Naive thymus-derived CD8-positive, alpha-beta T cell (primary cell): Measurements from ENCODE around the gene HEXD. TPM values are rescaled to one million over a fixed set of nuclear protein-coding genes. Genes with fewer than 3 reads are reported as not detected.

ENCODE experiments used
- ATAC-seq, 2 donors: fragments of 150-1000 bp; cut with Tn5 transposase in 1 of 2; sonication (Bioruptor Pico), chemical (Tn5 transposase) in 1 of 2; 1 replicate in 1 of 2; 2 replicates in 1 of 2; pipeline ENCODE4 v1.10.0; 2021; ENCODE audit warnings: mild to moderate bottlenecking in 2 of 2, moderate library complexity in 2 of 2
- POLR2A ChIA-PET: fragments of 350-600 bp; sonication (Branson Sonifier 250); formaldehyde crosslinking; loops from one replicate; lab custom pipeline; 2021; ENCODE audit warnings: antibody characterized with exemption; lab: Charles Lee
- DNase-seq, 10 donors: peaks; one replicate each; pipeline versions ENCODE4 v3.0.0 to v3.0.0-alpha.2; 2020 to 2022
- H3K27ac Mint-ChIP-seq, 10 donors: one replicate each; pipeline ENCODE4 v1.8.0; 2020 to 2022; ENCODE audit warnings: mild to moderate bottlenecking in 10 of 10, mixed read lengths in 10 of 10, moderate library complexity in 4 of 10, inconsistent platforms in 1 of 10
- H3K27me3 Mint-ChIP-seq, 5 donors: one replicate each; pipeline ENCODE4 v1.8.0; 2021 to 2022; ENCODE audit warnings: mixed read lengths in 5 of 5
- H3K36me3 Mint-ChIP-seq, 3 donors: one replicate each; pipeline ENCODE4 v1.8.0; 2020 to 2022; ENCODE audit warnings: mixed read lengths in 3 of 3, mild to moderate bottlenecking in 2 of 3, inconsistent platforms in 1 of 3
- H3K4me1 Mint-ChIP-seq, 4 donors: one replicate each; pipeline ENCODE4 v1.8.0; 2021 to 2022; ENCODE audit warnings: mixed read lengths in 4 of 4
- H3K4me3 Mint-ChIP-seq, 10 donors: one replicate each; pipeline ENCODE4 v1.8.0; 2020 to 2022; ENCODE audit warnings: mild to moderate bottlenecking in 10 of 10, mixed read lengths in 10 of 10, moderate library complexity in 6 of 10, inconsistent platforms in 1 of 10
- H3K9me3 Mint-ChIP-seq, 9 donors: one replicate each; pipeline ENCODE4 v1.8.0; 2020 to 2022; ENCODE audit warnings: mixed read lengths in 9 of 9, mild to moderate bottlenecking in 3 of 9, inconsistent platforms in 1 of 9, moderate library complexity in 1 of 9
- polyA plus RNA-seq, 3 donors: library from polyadenylated mRNA; unstranded; fragments of 300-500 nt; fragmentation: Illumina TruSeq; gene quantifications; one replicate each; pipeline ENCODE4 v1.2.3, GENCODE V29; 2021
- total RNA-seq, 8 experiments: library from RNA in 2 of 8; stranded (reverse) in 2 of 8; gene quantifications; one replicate each; pipeline ENCODE4 v1.2.3 and lab custom pipeline; 2021 to 2026

HEXD gene
- total and polyA plus RNA-seq, 5 experiments from 2014 or later, result 12.1 to 122 (median 18.8) TPM

DNA sequence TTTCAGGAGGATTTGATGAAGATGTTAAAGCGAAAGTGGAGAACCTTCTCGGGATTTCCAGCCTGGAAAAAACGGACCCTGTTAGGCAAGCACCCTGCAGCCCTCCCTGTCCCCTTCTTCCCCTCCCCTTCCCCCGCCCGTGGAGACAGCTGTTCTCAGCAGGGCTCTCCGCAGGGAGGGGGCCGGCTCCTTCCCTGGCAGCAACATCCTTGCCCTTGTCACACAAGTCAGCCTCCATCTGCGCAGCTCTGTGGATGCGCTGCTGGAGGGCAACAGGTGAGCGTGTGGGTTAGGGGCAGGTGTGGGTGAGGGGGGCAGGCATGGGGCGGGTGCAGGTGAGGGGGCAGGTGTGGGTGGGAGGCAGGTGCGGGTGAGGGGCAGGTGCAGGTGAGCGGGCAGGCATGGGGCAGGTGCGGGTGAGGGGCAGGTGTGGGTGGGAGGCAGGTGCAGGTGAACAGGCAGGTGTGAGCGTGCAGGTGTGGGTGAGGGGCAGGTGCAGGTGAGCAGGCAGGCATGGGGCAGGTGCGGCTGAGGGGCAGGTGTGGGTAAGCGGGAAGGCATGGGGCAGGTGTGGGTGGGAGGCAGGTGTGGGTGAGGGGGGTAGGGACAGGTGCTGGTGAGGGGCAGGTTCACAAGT is 23.0 kb downstream of the HEXD start:
- no peaks in the 10 kb centered on the region for H3K9me3 Mint-ChIP-seq
- H3K4me3 Mint-ChIP-seq, result no peak overlapping the region
- POLR2A ChIA-PET, result interaction anchor here (2.2 kb wide), 1 partner anchor 16 kb away, joined by 6 read pairs; no protein-coding TSS in a partner anchor
- peaks cover 0 to 14% (median 0%) of the 10 kb centered on the region in 3 donors for H3K36me3 Mint-ChIP-seq
- peak overlapping the region in 3 of 10 donors; percentile 18 to 74 (median 25) for H3K27ac Mint-ChIP-seq
- ATAC-seq (no peak), DNase-seq (peak in 1 of 10 donors; percentile 16)
- no peaks in the 10 kb centered on the region for H3K27me3 Mint-ChIP-seq
- peaks cover 0 to 21% (median 7%) of the 10 kb centered on the region in 4 donors for H3K4me1 Mint-ChIP-seq

DNA sequence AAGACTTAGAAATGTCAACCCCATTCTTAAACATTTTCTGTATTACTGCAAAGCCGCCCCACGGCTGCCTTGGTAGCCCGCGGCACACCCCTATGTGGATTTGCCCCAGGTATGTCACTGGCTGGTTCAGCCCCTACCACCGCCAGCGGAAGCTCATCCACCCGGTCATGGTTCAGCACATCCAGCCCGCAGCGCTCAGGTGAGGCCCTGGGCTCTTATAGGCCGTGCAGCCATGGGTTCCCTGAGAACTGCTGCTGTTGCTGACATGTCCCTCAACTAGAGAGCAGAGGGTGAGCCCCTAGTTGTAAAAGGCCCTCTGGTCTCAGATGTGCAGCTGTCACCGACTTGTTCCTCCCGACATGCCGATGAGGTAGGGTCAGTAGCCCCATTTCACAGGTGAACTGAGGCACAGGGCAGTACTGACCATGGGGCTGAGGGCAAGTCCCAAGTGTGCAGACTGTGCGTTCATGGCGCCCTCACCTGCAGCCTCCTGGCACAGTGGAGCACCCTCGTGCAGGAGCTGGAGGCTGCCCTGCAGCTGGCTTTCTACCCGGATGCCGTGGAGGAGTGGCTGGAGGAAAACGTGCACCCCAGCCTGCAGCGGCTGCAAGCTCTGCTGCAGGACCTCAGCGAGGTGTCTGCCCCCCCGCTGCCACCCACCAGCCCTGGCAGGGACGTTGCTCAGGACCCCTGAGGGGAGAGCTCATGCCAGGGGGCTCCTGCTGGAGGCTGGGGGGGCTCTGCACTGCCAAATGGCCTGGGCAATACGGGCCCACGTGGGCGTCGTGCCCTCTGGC is 23.7 kb downstream of the HEXD start:
- Mint-ChIP-seq H3K27ac (peak overlapping the region in 5 of 10 donors; percentile 4 to 80 (median 67)), H3K9me3 (no peaks in the 10 kb centered on the region), H3K36me3 (peaks cover 0 to 14% (median 0%) of the 10 kb centered on the region in 3 donors), H3K4me3 (no peak overlapping the region), H3K4me1 (peaks cover 0 to 28% (median 12%) of the 10 kb centered on the region in 4 donors), H3K27me3 (no peaks in the 10 kb centered on the region)
- no peak for DNase-seq
- ATAC-seq, result no peak
- POLR2A ChIA-PET, result interaction anchor here (1.0 to 2.2 kb wide), 2 partner anchors 16 to 24 kb away, joined by 3 to 6 read pairs; partner anchors contain the start of gene HEXD

DNA sequence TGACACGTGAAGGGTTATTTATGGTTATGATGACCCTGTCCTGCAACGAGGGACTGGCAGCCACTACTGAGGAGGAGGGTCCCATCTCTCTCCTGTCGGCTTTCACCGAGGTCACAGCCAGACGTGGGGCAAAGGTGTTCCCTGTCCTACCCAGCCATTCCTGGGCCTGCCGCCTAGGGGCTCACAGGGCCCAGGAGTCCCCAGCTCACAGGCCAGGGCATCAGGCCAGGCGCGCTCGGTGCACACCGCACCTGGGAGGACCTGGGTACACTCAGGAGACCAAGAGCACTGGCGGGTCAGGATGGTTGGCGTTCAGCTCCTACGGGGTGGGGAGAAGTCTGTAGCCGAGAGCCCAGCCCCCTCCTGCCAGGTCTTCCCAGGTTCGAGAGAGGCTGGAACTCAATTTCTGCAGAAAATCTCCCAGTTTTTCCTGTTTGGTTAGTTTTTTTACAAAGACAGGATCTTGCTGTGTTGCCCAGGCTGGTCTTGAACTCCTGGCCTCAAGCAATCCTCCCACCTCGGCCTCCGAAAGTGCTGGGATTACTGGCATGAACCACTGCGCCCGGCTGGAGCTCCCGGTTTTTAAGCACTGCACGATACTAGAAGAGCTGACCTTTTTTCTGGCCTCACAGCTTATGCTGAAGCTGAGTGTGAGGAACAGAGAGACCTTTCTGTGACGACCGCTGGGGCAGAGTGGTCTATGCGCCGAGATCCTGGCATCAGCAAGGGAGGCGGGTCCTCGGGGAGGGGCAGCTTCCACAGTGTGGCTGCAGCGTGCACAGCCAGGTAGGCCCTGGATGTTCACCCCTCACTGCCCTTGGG is 24.7 kb downstream of the HEXD start:
- no peaks in the 10 kb centered on the region for H3K27me3 Mint-ChIP-seq
- H3K27ac Mint-ChIP-seq, result peak overlapping the region in 4 of 10 donors; percentile 22 to 60 (median 38)
- ATAC-seq (no peak), DNase-seq (no peak)
- no peak overlapping the region for H3K4me3 Mint-ChIP-seq
- POLR2A ChIA-PET, result interaction anchor here (1.0 to 2.2 kb wide), 2 partner anchors 15 to 25 kb away, joined by 3 to 6 read pairs; partner anchors contain the start of gene HEXD
- H3K4me1 Mint-ChIP-seq, result peaks cover 4 to 31% (median 15%) of the 10 kb centered on the region in 4 donors
- H3K36me3 Mint-ChIP-seq, result peaks cover 0 to 12% (median 0%) of the 10 kb centered on the region in 3 donors
- no peaks in the 10 kb centered on the region for H3K9me3 Mint-ChIP-seq

DNA sequence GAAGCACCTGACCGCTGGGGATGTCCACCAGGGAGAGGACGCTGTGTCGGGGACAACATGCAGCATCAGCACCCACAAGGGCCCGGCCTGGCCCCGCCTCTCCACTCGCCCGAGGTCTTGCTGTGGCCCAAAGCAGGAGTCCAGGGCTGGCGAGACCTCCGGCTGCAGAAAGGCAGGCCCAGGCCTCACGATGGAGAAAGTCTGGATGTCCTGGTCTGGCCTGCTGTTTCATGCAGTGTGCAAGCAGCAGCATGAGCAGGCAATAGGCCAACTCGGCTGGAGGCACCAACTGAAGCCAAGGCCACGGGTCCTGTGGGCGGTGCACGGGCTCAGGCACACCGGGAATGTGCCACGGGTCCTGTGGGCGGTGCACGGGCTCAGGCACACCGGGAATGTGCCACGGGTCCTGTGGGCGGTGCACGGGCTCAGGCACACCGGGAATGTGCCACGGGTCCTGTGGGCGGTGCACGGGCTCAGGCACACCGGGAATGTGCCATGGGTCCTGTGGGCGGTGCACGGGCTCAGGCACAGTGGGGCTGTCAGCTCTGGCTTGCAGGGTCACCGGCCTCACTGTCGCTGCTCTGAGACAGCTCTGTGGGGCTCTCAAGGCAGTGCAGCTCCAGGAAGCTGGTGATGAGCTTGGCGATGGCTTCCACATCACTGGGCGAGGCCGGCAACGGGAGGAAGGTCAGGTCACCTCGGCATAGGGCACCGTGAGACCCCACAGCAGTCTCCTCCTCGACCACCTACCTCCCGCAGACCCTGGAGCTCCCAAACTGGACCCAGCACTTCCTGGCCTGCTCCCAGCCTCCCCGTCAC is 25.5 kb downstream of the HEXD start:
- no peak for DNase-seq
- no peak overlapping the region for H3K27ac Mint-ChIP-seq
- POLR2A ChIA-PET, result interaction anchor here (0.5 kb wide), 1 partner anchor 72 kb away, joined by 4 read pairs; no protein-coding TSS in a partner anchor

DNA sequence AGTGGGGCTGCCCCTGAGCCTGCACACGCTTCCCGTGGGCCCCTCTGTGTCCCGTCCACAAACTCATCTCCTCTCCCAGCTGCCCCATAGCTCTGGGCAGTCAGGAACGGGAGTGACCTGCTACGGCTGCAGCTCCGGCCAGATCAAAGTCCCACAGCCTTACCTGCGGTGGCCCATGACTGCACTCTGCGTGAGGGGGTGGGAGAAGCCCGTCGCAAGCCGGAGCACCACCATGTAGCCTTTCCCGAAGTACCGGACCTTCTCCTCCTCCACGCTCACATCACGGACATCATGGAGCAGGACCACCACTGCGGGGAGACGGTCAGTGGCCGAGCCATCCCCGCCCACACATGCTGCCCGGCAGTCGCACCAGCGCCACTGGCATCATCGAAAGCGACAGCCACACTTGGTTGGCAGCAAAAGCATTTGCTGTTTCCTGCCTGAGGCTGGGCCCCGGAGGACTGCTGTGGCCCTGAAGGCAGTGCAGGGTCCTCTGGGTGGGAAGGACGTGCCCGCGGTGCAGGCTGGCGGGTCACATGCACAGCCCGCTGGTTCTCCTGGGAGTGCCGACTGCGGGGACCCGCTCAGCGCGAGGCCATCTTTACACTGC is 26.2 kb downstream of the HEXD start:
- no peaks in the 10 kb centered on the region for H3K9me3 Mint-ChIP-seq

More for the DNA sequence above, 25.5 kb downstream of the HEXD start:
- Mint-ChIP-seq H3K4me1 (peaks cover 6 to 30% (median 16%) of the 10 kb centered on the region in 4 donors), H3K27me3 (no peaks in the 10 kb centered on the region), H3K36me3 (peaks cover 0 to 9% (median 0%) of the 10 kb centered on the region in 3 donors), H3K9me3 (no peaks in the 10 kb centered on the region), H3K4me3 (no peak overlapping the region)
- ATAC-seq, result no peak

DNA sequence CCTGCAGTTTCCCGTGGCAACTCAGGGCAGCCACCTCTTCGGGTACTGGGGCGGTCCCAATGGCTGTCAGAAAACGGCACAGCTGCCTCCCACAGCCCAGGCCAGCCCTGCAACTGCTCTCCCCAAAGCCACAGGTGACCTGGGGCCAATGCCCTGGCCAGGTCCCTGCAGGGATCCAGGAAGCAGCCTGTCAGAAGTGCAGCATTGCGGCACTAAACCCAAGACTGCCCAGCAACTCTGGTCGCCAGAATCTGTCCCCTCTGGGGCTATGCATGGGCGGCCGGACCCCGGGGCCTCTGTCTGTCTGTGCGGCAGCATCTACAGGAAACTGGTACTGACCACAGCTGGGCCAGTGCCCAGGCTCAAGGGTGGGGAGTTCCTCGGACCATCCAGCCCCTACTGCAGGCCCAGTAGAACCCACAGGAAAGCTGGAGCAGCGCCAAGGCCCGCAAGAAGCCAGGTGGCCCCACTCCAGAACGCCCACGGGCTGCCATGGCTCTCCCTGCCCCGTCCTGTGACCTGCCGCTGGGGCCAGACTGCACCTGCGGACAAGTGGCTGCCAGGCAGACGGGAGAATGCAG is 26.9 kb downstream of the HEXD start:
- Mint-ChIP-seq H3K27me3 (no peaks in the 10 kb centered on the region), H3K27ac (no peak overlapping the region), H3K4me3 (no peak overlapping the region), H3K4me1 (peaks cover 10 to 41% (median 24%) of the 10 kb centered on the region in 4 donors), H3K9me3 (no peaks in the 10 kb centered on the region), H3K36me3 (peaks cover 0 to 9% (median 0%) of the 10 kb centered on the region in 3 donors)
- POLR2A ChIA-PET, result no interaction called here
- DNase-seq, result no peak
- no peak for ATAC-seq

More for the DNA sequence above, 26.2 kb downstream of the HEXD start:
- ATAC-seq, result no peak
- no peak overlapping the region for H3K27ac Mint-ChIP-seq
- no peak for DNase-seq
- H3K36me3 Mint-ChIP-seq, result peaks cover 0 to 9% (median 0%) of the 10 kb centered on the region in 3 donors
- H3K4me3 Mint-ChIP-seq, result no peak overlapping the region
- H3K4me1 Mint-ChIP-seq, result peaks cover 7 to 37% (median 20%) of the 10 kb centered on the region in 4 donors
- H3K27me3 Mint-ChIP-seq, result no peaks in the 10 kb centered on the region
- POLR2A ChIA-PET, result interaction anchor here (0.5 kb wide), 1 partner anchor 72 kb away, joined by 4 read pairs; no protein-coding TSS in a partner anchor

DNA sequence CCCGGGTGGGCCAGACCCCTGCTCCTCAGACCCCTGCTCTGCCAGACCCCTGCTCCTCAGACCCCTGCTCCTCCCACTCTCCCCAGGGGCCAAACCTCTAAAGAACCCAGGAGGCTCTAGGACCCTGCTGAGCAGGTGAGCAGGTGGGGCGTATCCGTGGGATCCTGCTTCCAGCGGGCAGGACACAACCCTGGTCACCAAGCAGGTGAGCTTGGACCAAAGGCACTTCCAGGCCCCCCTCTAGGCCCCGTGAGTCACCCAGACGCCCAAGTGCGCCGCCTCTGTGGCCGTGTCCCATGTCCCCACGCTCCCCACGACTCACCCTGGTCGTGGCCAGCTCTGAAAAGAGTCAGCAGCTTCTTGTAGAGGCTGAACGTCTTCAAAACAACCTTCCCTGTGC is 27.4 kb downstream of the HEXD start:
- H3K27me3 Mint-ChIP-seq, result no peaks in the 10 kb centered on the region
- H3K4me1 Mint-ChIP-seq, result peaks cover 8 to 36% (median 23%) of the 10 kb centered on the region in 4 donors
- peak overlapping the region in 1 of 10 donors; percentile 22 for H3K27ac Mint-ChIP-seq
- H3K9me3 Mint-ChIP-seq, result no peaks in the 10 kb centered on the region
- H3K4me3 Mint-ChIP-seq, result no peak overlapping the region
- no peak for DNase-seq
- ATAC-seq, result no peak
- peaks cover 0 to 9% (median 0%) of the 10 kb centered on the region in 3 donors for H3K36me3 Mint-ChIP-seq
- POLR2A ChIA-PET, result no interaction called here

DNA sequence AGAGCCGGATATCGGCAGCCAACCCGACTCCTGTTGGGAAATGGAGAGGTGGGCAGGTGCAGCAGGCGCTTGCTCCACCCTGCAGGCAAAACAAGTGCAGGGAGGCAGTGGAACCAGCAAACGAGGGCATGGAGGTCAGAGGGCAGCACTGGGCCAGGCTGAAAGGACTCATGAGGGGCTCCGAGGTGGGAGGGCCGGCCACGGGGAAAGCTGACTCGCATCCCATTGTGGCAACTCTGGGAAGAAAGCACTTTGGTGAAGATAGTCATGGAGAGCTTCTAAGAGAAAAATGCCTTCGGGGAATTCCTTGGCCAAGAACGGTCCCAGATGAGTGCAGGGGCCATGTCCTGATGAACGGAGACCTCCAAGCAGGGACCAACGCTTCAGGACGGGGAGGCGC is 28.0 kb downstream of the HEXD start:
- DNase-seq, result no peak
- Mint-ChIP-seq H3K36me3 (peaks cover 0 to 9% (median 0%) of the 10 kb centered on the region in 3 donors), H3K27ac (peak overlapping the region in 7 of 10 donors; percentile 15 to 86 (median 46)), H3K4me1 (peaks cover 8 to 39% (median 28%) of the 10 kb centered on the region in 4 donors), H3K9me3 (no peaks in the 10 kb centered on the region), H3K27me3 (no peaks in the 10 kb centered on the region), H3K4me3 (peak overlapping the region in 1 of 10 donors; percentile 34)
- POLR2A ChIA-PET, result interaction anchor here (0.7 kb wide), 1 partner anchor 470 kb away, joined by 3 read pairs; no protein-coding TSS in a partner anchor
- no peak for ATAC-seq

DNA sequence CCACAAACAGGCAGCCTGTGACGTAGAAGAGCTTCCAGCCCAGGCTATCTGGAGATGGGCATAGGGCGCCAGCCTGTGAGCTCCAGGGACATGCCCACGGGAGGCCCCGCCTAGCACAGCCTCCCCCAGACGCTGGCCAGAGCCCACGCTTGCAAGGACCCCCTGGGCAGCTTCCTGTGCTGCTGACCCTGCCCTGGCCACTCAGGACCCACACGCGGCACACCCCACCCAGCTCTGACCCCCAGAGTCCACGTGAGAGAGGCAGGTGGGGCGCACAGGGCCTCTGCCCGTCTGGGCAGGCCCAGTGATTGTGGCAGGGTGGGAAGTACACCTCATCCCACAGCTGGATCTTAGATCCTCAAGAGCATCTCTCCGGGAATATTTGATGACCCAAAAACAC is 28.5 kb downstream of the HEXD start:
- POLR2A ChIA-PET, result no interaction called here
- Mint-ChIP-seq H3K4me3 (peak overlapping the region in 3 of 10 donors; percentile 22 to 43 (median 34)), H3K9me3 (no peaks in the 10 kb centered on the region), H3K4me1 (peaks cover 10 to 43% (median 33%) of the 10 kb centered on the region in 4 donors), H3K27ac (peak overlapping the region in 7 of 10 donors; percentile 5 to 86 (median 47)), H3K36me3 (peaks cover 0 to 9% (median 0%) of the 10 kb centered on the region in 3 donors), H3K27me3 (no peaks in the 10 kb centered on the region)
- no peak for DNase-seq
- ATAC-seq, result no peak

DNA sequence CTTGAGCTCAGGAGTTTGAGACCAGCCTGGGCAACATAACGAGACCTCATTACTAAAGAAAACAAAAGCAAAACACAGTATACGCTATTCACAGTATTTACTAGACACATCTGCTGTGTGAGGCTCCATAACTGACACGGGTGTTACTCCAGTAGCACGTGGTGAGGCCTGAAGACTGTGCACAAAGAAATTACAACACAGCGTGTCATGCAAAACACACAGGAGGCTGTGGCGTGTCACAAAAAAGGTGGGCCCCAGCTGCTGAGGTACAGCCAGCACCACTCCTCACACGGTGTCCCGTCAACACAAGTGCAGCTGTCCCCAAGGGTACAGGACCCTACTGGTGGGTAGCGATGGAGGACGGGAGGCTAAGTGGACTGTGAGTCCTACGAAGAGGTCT is 29.7 kb downstream of the HEXD start:
- H3K4me3 Mint-ChIP-seq, result peak overlapping the region in 8 of 10 donors; percentile 18 to 77 (median 53)
- H3K27ac Mint-ChIP-seq, result peak overlapping the region in 9 of 10 donors; percentile 41 to 94 (median 86)
- no peaks in the 10 kb centered on the region for H3K27me3 Mint-ChIP-seq
- POLR2A ChIA-PET, result interaction anchor here (0.8 kb wide), 1 partner anchor 10 kb away, joined by 3 read pairs; the partner anchor contains the start of gene NARF
- ATAC-seq (no peak), DNase-seq (no peak)
- peaks cover 0 to 5% (median 0%) of the 10 kb centered on the region in 3 donors for H3K36me3 Mint-ChIP-seq
- peaks cover 14 to 47% (median 39%) of the 10 kb centered on the region in 4 donors for H3K4me1 Mint-ChIP-seq
- no peaks in the 10 kb centered on the region for H3K9me3 Mint-ChIP-seq
